Mucosa of gallbladder (tissue), 1 donor: ENCODE results near the gene CANX. TPM values are rescaled to one million over a fixed set of nuclear protein-coding genes. Genes with fewer than 3 reads are reported as not detected.

Experiments used
- DNase-seq: peaks from one replicate; pipeline ENCODE4 v3.0.0-alpha.2; 2020; ENCODE audit warnings: low spot score
- total RNA-seq: library from RNA; stranded (reverse); gene quantifications from one replicate; pipeline ENCODE4 v1.2.1, GENCODE V29; 2021
- donor health status: DM: no; HTN: no; CAD: no.

The CANX gene
- total RNA-seq, 1 donor from 2014 or later: 696 TPM

DNA sequence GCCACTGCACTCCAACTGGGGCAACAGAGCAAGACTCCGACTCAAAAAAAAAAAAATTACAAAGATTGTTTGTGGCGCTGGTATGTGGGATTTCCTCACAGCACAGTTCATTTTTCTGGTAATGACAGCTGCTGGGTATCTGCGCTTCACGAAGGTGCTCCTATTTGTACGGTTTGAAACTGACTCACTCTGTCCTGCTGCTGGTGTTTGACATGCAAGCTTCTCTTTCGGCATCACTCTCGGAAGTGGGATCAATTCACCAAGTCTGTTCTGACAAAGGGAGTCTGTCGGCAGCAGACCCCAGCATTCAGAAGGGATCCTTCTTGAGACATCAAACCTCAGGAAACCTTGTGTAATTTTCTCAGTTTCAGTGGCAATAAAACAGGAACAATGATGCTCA lies 60.2 kb downstream of the CANX start:
- DNase-seq: no peak

DNA sequence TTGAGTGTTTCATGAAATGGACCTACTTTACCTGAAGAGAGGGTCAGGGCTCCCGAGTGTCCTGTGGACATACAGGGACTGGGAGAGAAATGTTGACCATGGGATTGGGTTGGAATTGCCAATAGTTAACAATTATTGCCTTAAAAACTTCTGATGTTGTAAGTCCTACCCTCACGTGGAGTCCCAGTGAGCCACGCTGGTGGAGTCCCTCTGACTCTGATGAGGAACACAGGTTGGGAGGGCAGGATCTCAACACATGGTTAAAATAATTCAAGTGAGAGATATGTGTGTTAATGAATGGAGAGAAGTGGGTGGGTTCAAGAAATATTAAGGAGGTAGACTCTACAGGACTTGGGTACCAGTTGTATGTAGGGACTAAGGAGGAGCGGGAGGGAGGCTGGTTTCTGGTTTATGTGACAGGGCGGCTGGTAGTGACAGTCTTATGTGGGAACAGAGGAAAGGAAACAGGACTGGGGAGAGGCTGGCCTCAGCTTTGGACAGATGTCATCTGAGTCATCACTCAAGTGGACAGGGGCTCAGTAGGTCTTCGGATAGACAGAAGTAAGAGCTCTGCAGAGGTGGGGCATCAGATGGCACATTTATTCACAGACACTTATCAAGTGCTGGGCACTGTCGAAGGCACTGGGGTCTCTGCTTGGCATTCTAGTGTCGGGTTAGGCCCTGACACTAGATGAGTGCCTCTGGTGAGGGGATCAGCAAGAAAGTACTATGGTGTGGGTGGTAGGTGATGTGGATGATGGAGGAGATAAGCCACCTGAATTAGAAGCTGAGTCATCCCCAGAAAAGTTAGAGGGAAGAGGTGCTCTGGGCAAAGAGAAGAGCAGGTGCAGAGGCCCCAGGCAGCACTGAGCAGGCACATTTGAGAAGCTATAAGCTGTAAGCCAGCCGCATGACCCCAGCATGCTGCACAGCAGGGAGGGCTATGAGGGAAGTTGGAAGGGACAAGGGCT lies 61.1 kb downstream of the CANX start:
- no peak for DNase-seq

- DNase-seq: no peak
These were observed 63.5 kb downstream of the CANX start for GRCh38 chr5:179762079-179762780.

- no peak for DNase-seq
These were observed 64.0 kb downstream of the CANX start for GRCh38 chr5:179762781-179763176.

- DNase-seq: peak; percentile 76
These were observed 64.6 kb downstream of the CANX start for GRCh38 chr5:179763215-179763945.

DNA sequence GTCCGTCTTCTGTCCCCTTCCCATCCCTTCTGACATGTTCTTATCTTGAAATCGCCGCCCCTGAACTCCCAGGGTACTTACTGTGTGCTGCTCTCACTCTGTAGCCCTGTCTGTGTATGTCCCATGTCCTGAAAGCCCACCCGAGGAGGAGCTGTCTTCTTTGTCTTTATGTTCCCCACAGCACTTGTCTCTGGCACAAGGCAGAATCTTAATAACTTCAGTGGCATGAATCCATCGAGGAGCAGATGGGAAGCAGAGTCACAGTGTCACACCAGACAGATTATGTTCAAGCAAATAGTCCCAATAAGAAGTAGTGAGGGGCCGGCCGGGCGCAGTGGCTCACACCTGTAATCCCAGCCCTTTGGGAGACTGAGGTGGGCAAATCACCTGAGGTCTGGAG lies 65.3 kb downstream of the CANX start:
- no peak for DNase-seq

GRCh38 chr5:179765400-179765799 lies 66.6 kb downstream of the CANX start:
- no peak for DNase-seq

- DNase-seq: no peak
These were observed 67.4 kb downstream of the CANX start for GRCh38 chr5:179766021-179766725.

- no peak for DNase-seq
These were observed 68.1 kb downstream of the CANX start for GRCh38 chr5:179766726-179767455.

- no peak for DNase-seq
These were observed 68.8 kb downstream of the CANX start for GRCh38 chr5:179767496-179768100.

DNA sequence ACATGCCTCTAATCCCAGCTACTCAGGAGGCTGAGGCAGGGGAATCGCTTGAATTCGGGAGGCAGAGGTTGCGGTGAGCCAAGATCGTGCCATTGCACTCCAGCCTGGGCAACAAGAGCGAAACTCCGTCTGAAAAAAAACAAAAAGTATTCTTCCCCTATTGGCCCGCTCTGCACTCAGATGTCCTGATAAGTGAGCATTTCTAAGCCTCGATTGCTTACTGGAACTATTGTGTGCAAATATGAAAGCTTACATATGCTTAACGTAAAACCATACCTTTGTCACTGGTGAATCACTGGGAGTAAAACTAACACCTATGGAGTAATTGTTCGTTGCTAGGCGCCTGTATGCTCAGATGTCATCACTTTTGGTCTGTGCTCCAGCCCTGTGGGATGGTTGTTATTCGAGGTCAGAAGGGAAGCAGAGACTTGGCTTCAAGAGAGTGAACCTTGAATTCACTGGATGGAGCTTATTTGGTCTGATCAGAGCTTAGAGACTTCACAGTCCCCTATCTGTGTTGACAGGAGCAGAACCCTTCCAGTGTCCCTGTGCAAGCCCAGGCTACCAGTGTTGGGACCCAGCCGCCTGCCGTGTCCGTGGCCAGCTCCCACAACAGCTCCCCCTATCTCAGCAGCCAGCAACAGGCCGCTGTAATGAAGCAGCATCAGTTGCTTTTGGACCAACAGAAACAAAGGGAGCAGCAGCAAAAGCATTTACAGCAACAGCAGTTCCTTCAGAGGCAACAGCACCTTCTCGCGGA lies 69.7 kb downstream of the CANX start:
- DNase-seq: no peak

GRCh38 chr5:179769271-179769670 lies 70.5 kb downstream of the CANX start:
- no peak for DNase-seq

- no peak for DNase-seq
These were observed 71.0 kb downstream of the CANX start for GRCh38 chr5:179769796-179770195.

DNA sequence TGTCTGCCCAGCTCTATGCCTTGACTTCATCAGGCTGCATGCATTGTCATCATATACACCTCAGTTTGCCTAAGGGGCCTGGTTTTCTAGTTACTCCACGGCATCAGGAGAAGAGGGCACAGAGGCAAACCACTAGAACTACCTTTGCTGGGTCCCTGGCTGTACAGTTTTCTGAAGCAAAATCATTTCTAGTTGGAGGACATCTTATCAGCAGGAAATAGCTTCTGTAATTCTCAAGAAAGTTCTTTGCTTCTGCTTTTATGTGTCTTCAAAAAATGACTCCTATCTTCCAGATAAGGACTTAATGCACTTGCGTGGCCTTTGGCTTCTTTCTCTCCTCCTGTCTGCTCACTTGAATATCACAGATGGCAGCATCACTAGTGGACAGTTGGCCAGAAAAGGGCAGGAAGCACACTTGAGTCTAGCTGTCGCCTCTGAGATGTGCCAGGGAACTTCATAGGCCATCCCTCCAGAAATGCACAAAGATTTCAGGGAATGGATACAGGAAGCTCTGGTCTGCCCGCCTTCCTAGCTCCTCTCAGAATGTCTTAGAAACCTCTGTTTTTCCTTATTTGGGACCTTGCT lies 72.6 kb downstream of the CANX start:
- DNase-seq: no peak

DNA sequence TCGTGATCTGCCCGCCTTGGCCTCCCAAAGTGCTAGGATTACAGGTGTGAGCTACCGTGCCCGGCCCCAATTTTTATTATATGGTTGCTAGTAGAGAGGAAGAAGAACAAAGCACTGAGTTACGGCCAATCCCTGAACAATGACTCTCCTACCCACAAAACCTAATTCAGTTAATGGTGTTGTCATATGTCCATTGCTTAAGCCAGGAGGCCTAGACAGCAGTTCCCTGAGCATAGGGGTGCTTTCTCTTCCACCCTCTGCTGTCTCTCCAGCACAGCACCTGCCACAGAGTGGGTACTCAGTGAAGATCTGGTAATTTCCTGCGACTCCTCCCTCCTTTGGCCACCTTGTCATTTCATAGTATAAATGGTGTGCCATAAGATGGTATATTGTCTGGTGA lies 73.6 kb downstream of the CANX start:
- no peak for DNase-seq

DNA sequence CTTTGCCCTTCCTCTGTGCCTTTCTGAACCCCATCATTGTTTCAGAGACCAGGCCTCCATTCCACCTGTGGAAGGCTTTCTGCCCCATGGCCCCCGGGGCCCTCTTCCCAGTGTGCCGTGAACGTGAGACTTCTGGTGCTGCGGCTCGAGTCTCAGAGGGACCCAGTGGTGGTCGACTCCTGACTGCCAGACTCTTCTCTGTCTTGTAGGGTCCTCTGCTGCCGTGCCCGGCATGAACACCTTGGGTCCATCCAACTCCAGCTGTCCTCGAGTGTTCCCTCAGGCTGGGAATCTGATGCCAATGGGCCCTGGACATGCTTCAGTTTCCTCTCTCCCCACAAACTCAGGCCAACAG lies 74.9 kb downstream of the CANX start:
- DNase-seq: no peak

GRCh38 chr5:179774442-179774841 lies 75.7 kb downstream of the CANX start:
- DNase-seq: no peak

GRCh38 chr5:179776411-179776938 lies 77.7 kb downstream of the CANX start:
- no peak for DNase-seq

- no peak for DNase-seq
These were observed 78.7 kb downstream of the CANX start for GRCh38 chr5:179777456-179777855.
